HTERT RPE-1 (cell line): ENCODE data around the gene TGOLN2.

ENCODE experiments used
- in situ Hi-C: fragments of 300-500 bp; cut with MboI; formaldehyde crosslinking; loops from 4 replicates; pipeline ENCODE4 v1.14.3; 2020; ENCODE audit warnings: low sequenced_read_pairs

Gene TGOLN2

GRCh38 chr2:85309699-85310321, 18.0 kb downstream of the TGOLN2 start:
- in situ Hi-C loops = no loop called here

GRCh38 chr2:85308896-85309555, 18.8 kb downstream of the TGOLN2 start:
- in situ Hi-C loops = no loop called here

- in situ Hi-C loops = no loop called here
These were observed 19.6 kb downstream of the TGOLN2 start for GRCh38 chr2:85308201-85308600.

GRCh38 chr2:85307527-85307897, 20.3 kb downstream of the TGOLN2 start:
- in situ Hi-C loops = no loop called here

- in situ Hi-C loops = no loop called here
These were observed 23.8 kb downstream of the TGOLN2 start for GRCh38 chr2:85303780-85304531.

GRCh38 chr2:85302121-85302520, 25.7 kb downstream of the TGOLN2 start:
- in situ Hi-C loops = no loop called here

- in situ Hi-C loops = loop anchor here (25.0 kb wide), 1 partner anchor 229 kb away; no protein-coding TSS in a partner anchor
These were observed 36.3 kb downstream of the TGOLN2 start for GRCh38 chr2:85291425-85292023.

GRCh38 chr2:85288244-85288725, 39.5 kb downstream of the TGOLN2 start:
- in situ Hi-C loops = loop anchor here (25.0 kb wide), 1 partner anchor 226 kb away; no protein-coding TSS in a partner anchor

GRCh38 chr2:85287721-85288120, 40.1 kb downstream of the TGOLN2 start:
- in situ Hi-C loops = loop anchor here (25.0 kb wide), 1 partner anchor 225 kb away; no protein-coding TSS in a partner anchor

- in situ Hi-C loops = loop anchor here (25.0 kb wide), 1 partner anchor 225 kb away; no protein-coding TSS in a partner anchor
These were observed 40.9 kb downstream of the TGOLN2 start for GRCh38 chr2:85286918-85287317.

GRCh38 chr2:85283641-85284040, 44.1 kb downstream of the TGOLN2 start:
- in situ Hi-C loops = loop anchor here (25.0 kb wide), 1 partner anchor 221 kb away; no protein-coding TSS in a partner anchor

GRCh38 chr2:85282914-85283313, 44.9 kb downstream of the TGOLN2 start:
- in situ Hi-C loops = loop anchor here (25.0 kb wide), 1 partner anchor 221 kb away; no protein-coding TSS in a partner anchor

- in situ Hi-C loops = loop anchor here (25.0 kb wide), 1 partner anchor 219 kb away; no protein-coding TSS in a partner anchor
These were observed 46.2 kb downstream of the TGOLN2 start for GRCh38 chr2:85281553-85281952.

GRCh38 chr2:85278361-85278760, 49.4 kb downstream of the TGOLN2 start:
- in situ Hi-C loops = loop anchor here (25.0 kb wide), 1 partner anchor 216 kb away; no protein-coding TSS in a partner anchor

- in situ Hi-C loops = loop anchor here (25.0 kb wide), 1 partner anchor 215 kb away; no protein-coding TSS in a partner anchor
These were observed 50.2 kb downstream of the TGOLN2 start for GRCh38 chr2:85277416-85278158.

- in situ Hi-C loops = loop anchor here (25.0 kb wide), 1 partner anchor 214 kb away; no protein-coding TSS in a partner anchor
These were observed 51.1 kb downstream of the TGOLN2 start for GRCh38 chr2:85276571-85277118.

GRCh38 chr2:85275984-85276540, 51.7 kb downstream of the TGOLN2 start:
- in situ Hi-C loops = loop anchor here (25.0 kb wide), 1 partner anchor 214 kb away; no protein-coding TSS in a partner anchor

GRCh38 chr2:85273738-85274731, 53.8 kb downstream of the TGOLN2 start:
- in situ Hi-C loops = no loop called here
